22Rv1 (cell line): ENCODE data around the gene KMT2B.

ENCODE experiments used
- H3K27ac ChIP-seq: fragments of 450-650 bp; 2 replicates; pipeline ENCODE4 v1.5.1; 2017
- CTCF ChIP-seq: fragments of 450-650 bp; IDR thresholded peaks from 2 replicates; pipeline ENCODE4 v1.5.1; 2017; ENCODE audit warnings: mild to moderate bottlenecking
- ZFX ChIP-seq: fragments of 450-650 bp; IDR thresholded peaks from 2 replicates; pipeline ENCODE4 v1.6.1; 2017; ENCODE audit warnings: antibody characterized with exemption, borderline replicate concordance

The KMT2B gene

DNA sequence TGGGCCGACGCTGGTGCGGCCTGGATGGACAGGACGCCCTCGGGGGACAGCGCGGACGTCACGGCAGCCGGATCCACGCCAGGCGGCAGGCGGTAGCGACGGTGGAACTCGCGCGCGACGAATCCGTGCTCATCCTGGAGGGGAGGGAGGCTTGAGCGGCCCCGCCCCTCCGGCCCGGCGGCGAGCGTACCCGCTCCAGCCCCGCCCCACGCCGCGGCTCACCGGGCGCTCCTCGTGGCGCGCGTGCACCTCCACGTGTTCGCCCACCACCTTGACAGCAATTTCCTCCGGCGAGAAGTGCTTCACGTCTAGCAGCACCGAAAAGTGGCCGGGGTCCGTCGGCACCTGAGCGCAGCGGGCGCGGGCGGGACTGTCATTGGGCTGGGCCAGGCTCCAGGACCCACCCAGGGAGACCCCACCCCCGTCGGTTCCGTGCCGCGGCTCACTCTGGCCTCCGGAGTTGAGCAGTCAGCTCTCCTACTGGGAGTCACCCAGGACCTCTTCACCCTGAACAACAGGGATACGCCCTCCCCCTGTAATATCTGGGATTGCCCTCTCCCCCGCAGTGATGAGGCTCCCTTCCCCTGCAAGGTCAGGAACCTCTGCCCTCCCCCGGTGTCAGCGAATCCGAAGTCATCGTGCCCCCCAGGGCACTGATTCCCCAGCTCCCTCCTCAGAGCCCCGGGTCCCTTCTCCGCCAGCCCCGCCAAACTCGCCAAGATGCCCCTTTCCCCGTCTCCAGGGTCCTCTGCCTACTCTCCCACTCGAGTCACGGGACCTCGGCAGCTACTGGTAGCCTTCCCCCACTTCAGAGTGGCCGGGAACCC is 38.0 kb downstream of the KMT2B start:
- TF ChIP-seq ZFX = no peak
- TF ChIP-seq CTCF = no peak
- H3K27ac ChIP-seq = peak overlapping the region; percentile 97

DNA sequence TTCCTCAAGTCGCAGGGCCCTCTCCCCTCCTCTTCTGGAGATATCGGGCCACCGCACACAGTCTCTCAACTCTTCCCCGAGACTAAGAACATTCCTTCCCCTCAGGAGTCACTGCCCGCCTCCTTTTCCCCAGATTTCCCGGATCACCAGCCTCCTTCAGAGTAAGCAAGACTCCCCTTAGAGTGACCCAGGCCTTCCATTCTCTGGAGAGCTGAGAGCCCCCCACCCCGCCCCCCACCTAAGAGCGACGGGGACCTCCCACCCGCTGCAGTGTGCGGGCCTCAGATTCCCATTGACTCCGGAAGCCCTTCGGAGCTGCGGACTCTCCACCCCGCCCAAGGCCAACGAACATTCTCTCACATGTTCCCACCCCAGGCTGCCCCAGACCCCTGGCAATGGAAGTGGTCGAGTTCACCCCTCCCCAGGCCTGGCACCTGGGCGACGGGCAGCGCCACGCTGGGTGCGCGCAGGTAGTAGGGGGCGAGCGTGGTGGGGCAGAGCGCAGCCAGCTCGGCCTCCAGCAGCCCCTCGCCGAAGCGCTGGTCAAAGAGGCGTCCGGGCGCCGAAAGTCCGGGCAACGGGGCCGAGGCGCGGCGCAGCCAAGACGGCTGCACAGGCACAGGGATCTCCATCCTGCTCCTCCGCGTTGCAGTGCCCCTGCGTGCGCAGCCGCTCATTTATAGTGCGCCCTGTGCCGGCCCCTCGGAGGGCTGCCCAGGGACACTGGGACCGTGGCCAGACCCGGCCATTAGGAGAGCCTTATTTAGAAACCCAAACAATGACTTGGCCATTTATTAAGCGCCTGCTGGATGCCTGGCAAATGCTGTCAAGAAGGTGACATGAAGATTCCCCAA is 38.8 kb downstream of the KMT2B start, which contains the start of gene HSPB6:
Gene HSPB6 (minus strand): TSS at position 653 of the 854 bp plus-strand sequence. CDS start 21 bp downstream, at position 632.
- H3K27ac ChIP-seq = peak within 1 kb of the TSS; percentile 97
- no peak for TF ChIP-seq ZFX
- TF ChIP-seq CTCF = no peak

DNA sequence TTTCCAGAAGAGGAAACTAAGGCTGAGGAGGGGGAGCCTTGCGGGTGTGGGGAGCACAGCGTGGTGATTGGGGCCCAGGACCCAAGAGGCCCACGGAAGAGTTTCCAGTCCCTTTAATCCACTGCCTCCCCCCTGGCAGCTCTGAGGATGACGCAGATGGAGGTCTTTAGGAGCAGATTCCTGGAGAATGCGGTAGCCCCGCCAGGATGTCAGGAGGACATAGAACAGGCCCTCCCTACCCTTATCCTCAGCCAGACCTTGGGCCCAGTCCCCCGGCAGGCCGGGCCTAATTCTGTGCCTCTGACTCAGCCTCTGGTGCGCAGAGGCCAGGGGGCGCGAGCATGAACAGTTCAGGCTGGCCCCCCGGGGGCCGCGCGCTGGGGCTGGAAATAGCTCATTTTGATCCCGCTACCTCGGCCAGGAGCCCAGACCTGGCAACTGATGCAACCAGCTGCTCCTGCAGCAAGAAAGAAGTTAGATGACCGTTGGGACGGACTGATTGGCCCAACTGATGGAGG is 39.5 kb downstream of the KMT2B start:
- peak overlapping the region; percentile 97 for H3K27ac ChIP-seq
- TF ChIP-seq ZFX (no peak), CTCF (no peak)

- H3K27ac ChIP-seq = peak within 1 kb of the TSS; percentile 97
- TF ChIP-seq ZFX (no peak), CTCF (no peak)
Observed at GRCh38 chr19:35757749-35758608, 40.2 kb downstream of the KMT2B start, which contains the start of gene PROSER3. Gene PROSER3, plus strand, starts transcription at chr19:35758176. Its CDS starts 40 bp downstream, at chr19:35758216.

DNA sequence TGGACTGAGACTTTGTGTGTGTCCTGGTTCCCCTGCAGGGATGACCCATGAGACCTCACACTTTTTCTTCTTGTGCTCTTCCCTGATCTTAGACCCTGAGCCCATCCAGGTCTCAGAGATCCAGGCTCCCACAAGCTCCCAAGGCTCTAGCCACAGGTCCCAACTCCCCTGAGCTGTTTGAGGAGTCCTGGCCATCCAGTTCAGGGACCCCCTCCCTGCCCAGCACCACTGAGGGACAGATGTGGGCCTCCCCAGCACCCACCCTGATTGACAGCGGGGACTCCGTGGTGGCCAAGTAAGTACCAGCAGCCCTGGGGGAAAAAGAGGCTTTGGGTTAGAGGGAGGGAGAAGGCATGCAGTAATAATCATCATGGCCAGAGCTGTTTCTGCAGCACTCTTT is 41.9 kb downstream of the KMT2B start:
- H3K27ac ChIP-seq = no peak overlapping the region
- TF ChIP-seq CTCF (no peak), ZFX (no peak)

GRCh38 chr19:35760711-35761349 is 43.0 kb downstream of the KMT2B start:
- no peak overlapping the region for H3K27ac ChIP-seq
- TF ChIP-seq CTCF = no peak
- TF ChIP-seq ZFX = no peak
